Measurements from ENCODE around the gene ZYG11A.
"Not testable (repeated sequence)": the region's sequence is repeated elsewhere in the genome, so short reads cannot be mapped to it uniquely, and the experiment has no call there.

The ZYG11A gene

DNA sequence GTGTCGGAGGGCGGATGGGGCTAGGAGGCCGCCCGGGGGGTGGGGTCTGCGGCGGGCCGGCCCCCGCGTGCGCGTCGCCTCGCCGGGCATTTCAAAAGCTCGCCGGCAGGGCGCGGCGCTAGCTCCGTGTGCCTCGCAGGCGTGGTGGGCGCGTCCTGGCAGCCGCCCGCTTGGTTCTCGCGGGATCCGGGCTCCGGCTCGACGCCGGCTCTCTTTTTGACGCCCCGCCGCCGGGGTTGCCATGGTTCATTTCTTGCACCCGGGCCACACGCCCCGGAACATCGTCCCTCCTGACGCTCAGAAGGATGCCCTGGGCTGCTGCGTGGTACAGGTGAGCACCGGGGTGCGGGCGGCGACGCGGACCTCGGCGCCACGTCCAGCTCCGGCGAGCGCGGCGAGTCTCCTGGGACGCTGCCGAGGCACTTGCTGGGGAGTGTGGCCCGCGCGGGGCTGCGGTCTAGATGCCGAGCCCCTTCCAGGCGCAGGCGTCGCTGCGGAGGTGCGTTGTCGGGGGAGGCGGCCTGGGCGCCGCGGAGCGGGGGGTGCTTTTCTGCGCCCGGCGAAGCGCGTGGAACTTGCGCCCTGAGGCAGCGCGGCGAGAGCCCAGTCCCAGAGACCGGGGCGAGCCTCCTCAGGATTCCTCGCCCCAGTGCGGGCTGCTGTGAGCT lies at the start of gene ZYG11A:
Gene ZYG11A, plus strand, starts transcription at position 118 of the 668 bp plus-strand sequence. Its CDS starts 124 bp downstream, at position 242.
- peak; percentile 94 for DNase-seq (ENCODE audit: low read depth, low spot score)

GRCh38 chr1:52793717-52794116 lies 48.8 kb upstream of the ZYG11A start:
- DNase-seq (ENCODE audit: low read depth, low spot score), result not testable (repeated sequence)

- DNase-seq (ENCODE audit: low read depth, low spot score), result no peak
These were observed 47.1 kb upstream of the ZYG11A start for GRCh38 chr1:52795464-52795863.

DNA sequence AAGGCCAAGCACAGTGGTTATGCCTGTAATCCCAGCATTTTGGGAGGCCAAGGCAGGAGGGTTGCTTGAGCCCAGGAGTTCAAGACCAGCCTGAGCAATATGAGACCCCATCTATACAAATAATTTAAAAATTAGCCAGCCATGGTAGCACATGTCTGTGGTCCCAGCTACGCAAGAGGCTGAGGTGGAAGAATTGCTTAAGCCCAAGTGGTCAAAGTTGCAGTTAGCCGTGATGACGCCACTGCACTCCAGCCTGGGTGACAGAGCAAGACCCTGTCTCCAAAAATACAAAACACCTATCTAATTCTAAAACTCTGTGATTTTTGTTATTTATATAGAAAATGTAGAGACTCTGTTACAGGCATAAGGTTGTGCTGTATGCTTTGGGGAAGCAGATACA lies 44.2 kb upstream of the ZYG11A start:
- DNase-seq (ENCODE audit: low read depth, low spot score), result no peak

DNA sequence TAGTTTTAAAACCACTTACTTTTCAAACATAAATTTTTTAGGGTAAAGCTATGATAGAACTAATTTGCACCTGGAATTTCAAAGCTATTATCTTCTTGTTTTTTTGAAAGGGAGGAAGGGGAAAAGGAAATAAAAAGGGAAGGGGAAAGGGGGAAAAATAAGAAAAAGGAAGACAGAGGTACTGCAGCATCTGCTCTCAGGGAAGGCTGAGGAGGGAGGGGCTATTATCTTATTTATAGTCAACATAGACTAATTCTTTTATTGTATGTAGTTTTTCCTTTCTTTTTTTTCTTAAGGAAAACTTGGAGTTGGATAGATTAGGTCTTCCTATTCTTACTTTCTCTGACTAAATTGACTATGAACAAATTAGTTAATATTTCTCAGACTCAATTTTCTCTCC lies 41.5 kb upstream of the ZYG11A start:
- no peak for DNase-seq (ENCODE audit: low read depth, low spot score)

DNA sequence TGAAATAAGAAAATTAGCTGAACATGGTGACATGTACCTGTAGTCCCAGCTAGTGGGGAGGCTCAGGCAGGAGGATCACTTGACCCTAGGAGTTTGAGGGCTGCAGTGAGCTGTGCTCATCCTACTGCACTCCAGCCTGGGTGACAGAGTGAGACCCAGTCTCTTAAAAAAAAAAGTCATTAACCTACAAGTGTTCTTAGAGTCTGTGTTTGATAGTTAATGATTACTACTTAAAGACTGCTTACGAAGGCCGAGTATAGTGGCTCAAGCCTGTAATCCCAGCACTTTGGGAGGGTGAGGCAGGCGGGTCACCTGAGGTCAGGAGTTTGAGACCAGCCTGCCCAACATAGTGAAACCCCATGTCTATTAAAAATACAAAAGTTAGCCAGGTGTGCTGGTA lies 38.5 kb upstream of the ZYG11A start:
- DNase-seq (ENCODE audit: low read depth, low spot score), result not testable (repeated sequence)

- no peak for DNase-seq (ENCODE audit: low read depth, low spot score)
These were observed 28.1 kb upstream of the ZYG11A start for GRCh38 chr1:52814465-52814864.

- DNase-seq (ENCODE audit: low read depth, low spot score), result not testable (repeated sequence)
These were observed 21.7 kb upstream of the ZYG11A start for GRCh38 chr1:52820830-52821229.

DNA sequence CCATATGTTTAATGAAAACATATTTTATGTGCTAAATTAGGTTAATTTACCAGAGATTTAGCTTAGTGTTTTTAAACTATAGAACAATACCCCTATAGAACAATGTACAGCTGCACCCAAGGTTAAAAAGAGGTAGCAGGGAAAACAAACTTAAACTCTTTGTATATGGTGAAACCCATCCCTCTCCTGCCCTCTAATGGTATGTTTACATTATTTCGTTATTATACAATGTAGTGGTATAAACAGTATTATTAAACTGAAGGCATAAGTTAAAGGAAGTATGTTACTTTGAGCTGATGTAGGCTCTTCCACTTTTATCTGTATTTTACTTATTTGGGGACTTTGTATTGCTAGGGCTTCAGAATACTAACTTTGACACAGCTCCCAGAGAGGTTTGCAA lies 16.7 kb upstream of the ZYG11A start:
- no peak for DNase-seq (ENCODE audit: low read depth, low spot score)

DNA sequence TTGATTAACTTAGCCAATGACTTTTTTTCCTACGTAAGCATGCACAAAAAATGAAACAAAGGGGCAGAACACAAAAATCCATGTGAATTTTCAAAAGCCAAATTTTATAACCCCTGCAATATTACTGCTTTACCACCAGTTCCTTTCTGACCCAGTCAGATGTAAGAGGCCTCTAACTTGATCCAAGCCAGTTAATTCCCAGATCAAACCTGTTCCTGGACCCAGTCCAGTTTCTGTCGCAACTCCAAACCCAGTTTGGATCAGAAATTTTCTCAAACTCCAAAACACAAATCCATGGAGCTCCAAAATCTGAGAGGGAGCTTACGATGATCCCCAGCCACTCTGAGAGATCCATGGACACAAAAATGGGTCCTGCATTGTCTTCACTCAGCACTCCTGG lies 7.8 kb upstream of the ZYG11A start:
- peak; percentile 23 for DNase-seq (ENCODE audit: low read depth, low spot score)

GRCh38 chr1:52836035-52836434 lies 6.5 kb upstream of the ZYG11A start:
- peak; percentile 28 for DNase-seq (ENCODE audit: low read depth, low spot score)

DNA sequence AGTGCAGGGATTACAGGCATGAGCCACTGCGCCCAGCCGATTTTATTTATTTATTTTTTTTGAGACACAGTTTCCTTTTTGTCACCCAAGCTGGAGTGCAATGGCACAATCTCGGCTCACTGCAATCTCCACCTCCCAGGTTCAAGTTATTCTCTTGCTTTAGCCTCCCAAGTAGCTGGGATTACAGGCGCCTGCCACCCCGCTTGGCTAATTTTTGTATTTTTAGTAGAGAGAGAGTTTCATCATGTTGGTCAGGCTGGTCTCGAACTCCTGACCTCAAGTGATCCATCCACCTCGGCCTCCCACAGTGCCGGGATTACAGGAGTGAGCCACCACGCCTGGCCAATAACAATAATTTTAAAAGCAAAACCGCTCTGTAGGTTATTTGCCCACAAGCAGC lies 3.4 kb upstream of the ZYG11A start:
- DNase-seq (ENCODE audit: low read depth, low spot score), result not testable (repeated sequence)

DNA sequence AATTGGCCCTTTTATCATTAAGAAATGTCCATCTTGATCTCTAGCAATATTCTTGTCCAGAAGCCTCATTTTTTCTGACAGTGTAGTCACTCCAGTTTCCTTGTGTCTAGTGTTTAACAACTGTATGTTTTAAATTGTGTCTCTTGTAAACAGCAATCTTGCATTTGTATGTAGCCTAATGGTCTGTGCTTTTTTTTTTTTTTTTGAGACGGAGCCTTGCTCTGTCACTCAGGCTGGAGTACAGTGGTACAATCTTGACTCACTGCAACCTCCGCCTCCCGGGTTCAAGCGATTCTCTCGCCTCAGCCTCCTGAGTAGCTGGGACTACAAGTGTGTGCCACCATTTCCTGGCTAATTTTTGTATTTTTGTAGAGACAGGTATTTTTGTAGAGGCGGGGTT lies 2.6 kb downstream of the ZYG11A start:
- not testable (repeated sequence) for DNase-seq (ENCODE audit: low read depth, low spot score)

DNA sequence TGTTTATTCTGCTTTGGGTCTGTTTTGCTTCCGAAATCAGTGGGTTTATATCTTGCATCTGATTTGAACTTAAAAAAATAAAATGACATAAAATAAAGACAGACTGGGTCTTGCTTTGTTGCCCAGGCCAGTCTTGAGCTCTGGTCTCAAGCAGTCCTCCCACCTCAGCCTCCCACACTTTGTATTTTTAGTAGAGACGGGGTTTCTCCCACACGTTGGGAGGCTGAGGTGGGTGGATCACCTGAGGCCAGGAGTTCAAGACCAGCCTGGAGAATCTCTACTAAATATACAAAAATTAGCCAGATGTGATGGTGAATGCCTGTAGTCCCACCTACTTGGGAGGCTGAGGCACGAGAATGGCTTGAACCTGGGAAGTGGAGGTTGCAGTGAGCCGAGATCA lies 5.9 kb downstream of the ZYG11A start:
- DNase-seq (ENCODE audit: low read depth, low spot score), result no peak

GRCh38 chr1:52850951-52851350 lies 8.4 kb downstream of the ZYG11A start:
- no peak for DNase-seq (ENCODE audit: low read depth, low spot score)

GRCh38 chr1:52852854-52853253 lies 10.3 kb downstream of the ZYG11A start:
- DNase-seq (ENCODE audit: low read depth, low spot score), result no peak

GRCh38 chr1:52855584-52855983 lies 13.0 kb downstream of the ZYG11A start:
- DNase-seq (ENCODE audit: low read depth, low spot score), result no peak

DNA sequence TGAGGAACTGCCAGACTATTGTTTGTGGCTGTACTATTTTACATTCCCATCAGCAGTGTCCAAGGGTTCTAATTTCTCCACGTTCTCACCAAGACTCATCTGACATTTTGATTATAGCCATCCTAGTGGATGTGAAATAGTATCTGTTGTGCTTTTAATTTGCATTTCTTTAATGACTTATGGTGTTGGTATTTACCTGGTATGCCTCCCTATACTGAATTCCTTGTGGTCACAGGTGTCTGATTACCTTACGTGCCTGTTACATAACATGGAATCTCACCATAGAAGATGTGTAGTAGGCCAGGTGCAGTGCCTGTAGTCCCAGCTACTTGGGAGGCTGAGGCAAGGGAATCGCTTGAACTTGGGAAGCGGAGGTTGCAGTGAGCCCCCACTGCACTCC lies 13.5 kb downstream of the ZYG11A start:
- no peak for DNase-seq (ENCODE audit: low read depth, low spot score)

DNA sequence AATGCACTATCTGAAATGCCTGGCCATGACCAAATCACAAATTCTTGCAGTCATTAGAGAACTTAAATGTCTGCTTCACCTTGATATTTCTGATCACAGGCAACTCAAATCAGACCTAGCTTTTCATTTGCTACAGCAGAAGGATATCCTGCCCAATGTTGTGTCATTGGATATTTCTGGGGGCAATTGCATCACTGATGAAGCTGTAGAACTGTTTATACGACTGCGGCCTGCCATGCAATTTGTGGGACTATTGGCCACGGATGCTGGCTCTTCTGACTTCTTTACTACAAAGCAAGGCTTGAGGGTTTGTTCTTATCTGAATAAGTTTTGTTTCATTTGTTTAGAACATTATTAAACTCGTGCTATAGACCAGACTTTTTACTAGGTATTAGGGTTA lies 14.9 kb downstream of the ZYG11A start:
- no peak for DNase-seq (ENCODE audit: low read depth, low spot score)

GRCh38 chr1:52862666-52863458 lies 20.3 kb downstream of the ZYG11A start:
- DNase-seq (ENCODE audit: low read depth, low spot score), result no peak

DNA sequence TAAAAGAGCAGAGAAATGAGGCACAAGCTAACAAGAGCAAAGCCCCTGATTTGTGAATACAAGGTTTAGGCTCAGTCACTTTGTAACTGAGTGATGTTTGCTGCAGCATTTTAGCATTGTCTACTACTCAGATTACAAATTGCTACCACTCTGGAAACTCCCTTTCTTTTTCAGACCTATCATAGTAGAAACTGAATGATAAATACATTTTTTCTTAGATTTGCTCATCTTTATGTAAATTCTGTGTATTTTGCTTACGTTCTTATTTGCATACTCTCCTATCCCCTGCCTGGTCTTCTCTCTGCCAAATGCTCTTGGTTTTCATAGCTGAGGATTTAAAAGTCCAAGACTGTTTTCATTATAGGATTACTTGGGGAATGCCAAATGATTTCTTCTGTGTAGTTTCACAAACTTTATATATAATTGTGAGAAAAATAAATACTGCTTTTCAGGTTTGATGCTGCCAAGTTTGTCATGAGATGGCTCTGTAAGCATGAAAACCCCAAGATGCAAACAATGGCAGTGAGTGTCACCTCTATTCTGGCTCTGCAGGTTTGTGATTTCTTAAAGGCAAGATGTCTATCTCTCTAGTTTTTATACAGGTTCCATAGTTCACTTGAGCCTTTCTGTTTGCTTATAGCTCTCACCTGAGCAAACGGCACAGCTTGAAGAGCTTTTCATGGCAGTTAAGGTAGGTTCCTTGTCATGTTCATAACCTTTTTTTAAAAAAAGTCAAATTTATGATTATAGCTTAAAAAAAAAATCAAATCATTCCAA lies 24.7 kb downstream of the ZYG11A start:
- no peak for DNase-seq (ENCODE audit: low read depth, low spot score)

- DNase-seq (ENCODE audit: low read depth, low spot score), result not testable (repeated sequence)
These were observed 27.2 kb downstream of the ZYG11A start for GRCh38 chr1:52869727-52870126.
